B cell (primary cell): ENCODE data around the gene ALDH3B1. TPM values are rescaled to one million over a fixed set of nuclear protein-coding genes. Genes with fewer than 3 reads are reported as not detected.

Experiments
- ATAC-seq: fragments of 200-7000 bp; cut with Tn5 transposase; one replicate; pipeline ENCODE4 v1.10.0; 2021; ENCODE audit warnings: low read depth, mild to moderate bottlenecking, moderate number of reproducible peaks, moderate library complexity
- CTCF ChIA-PET: fragments of 350-600 bp; sonication (Branson Sonifier 250); formaldehyde crosslinking; loops from one replicate; lab custom pipeline; 2021; ENCODE audit warnings: antibody characterized with exemption, inconsistent platforms; lab: Charles Lee
- POLR2A ChIA-PET: fragments of 350-600 bp; sonication (Branson Sonifier 250); formaldehyde crosslinking; loops from one replicate; lab custom pipeline; 2021; ENCODE audit warnings: antibody characterized with exemption; lab: Charles Lee
- DNase-seq: peaks from one replicate; pipeline ENCODE4 v3.0.0; 2013
- H2AFZ ChIP-seq: 2 replicates; pipeline ENCODE4 v1.6.1; 2012; ENCODE audit warnings: mild to moderate bottlenecking, low read depth, low read length; ENCODE audit not compliant: insufficient read depth, poor library complexity, severe bottlenecking
- H3K27ac ChIP-seq, 2 donors: 1 replicate in 1 of 2; 2 replicates in 1 of 2; pipeline ENCODE4 v1.5.1; 2012 to 2013; ENCODE audit warnings: low read length in 2 of 2, mild to moderate bottlenecking in 2 of 2, moderate library complexity in 1 of 2
- H3K27me3 ChIP-seq, 4 experiments: fragments of 200-600 bp in 1 of 4; sonication (generic) in 1 of 4; replicated peaks in 1 of 4; 1 replicate in 2 of 4; 2 replicates in 2 of 4; pipeline versions ENCODE4 v1.6.1 to v1.7.0; 2013 to 2016; ENCODE audit warnings: low read length in 3 of 4, mild to moderate bottlenecking in 2 of 4, mixed read lengths in 1 of 4, moderate library complexity in 1 of 4; ENCODE audit not compliant: insufficient read depth in 4 of 4, control insufficient read depth in 3 of 4; ENCODE audit errors: control extremely low read depth in 1 of 4
- H3K36me3 ChIP-seq, 2 experiments: replicated peaks in 1 of 2; 1 replicate in 1 of 2; 2 replicates in 1 of 2; pipeline versions ENCODE4 v1.6.1 to v1.7.1; 2013; ENCODE audit warnings: low read length in 1 of 2; ENCODE audit not compliant: insufficient read depth in 2 of 2, control insufficient read depth in 1 of 2; ENCODE audit errors: control extremely low read depth in 1 of 2, extremely low read depth in 1 of 2
- H3K4me1 ChIP-seq, 2 donors: fragments of 200-600 bp in 1 of 2; sonication (generic) in 1 of 2; 1 replicate in 1 of 2; 2 replicates in 1 of 2; pipeline versions ENCODE4 v1.5.1 to v1.6.1; 2013 to 2017; ENCODE audit warnings: low read length in 2 of 2; ENCODE audit not compliant: control insufficient read depth in 2 of 2, insufficient read depth in 2 of 2
- H3K4me2 ChIP-seq: replicated peaks from 2 replicates; pipeline ENCODE3; 2012; ENCODE audit warnings: mild to moderate bottlenecking, low read depth, low read length; ENCODE audit not compliant: poor library complexity, severe bottlenecking
- H3K4me3 ChIP-seq, 5 experiments: fragments of 200-600 bp in 1 of 5; sonication (generic) in 1 of 5; 1 replicate in 3 of 5; 2 replicates in 2 of 5; pipeline versions ENCODE4 v1.5.1 to v1.7.0; 2011 to 2016; ENCODE audit warnings: low read length in 4 of 5, mild to moderate bottlenecking in 4 of 5, low read depth in 2 of 5, control low read depth in 1 of 5, moderate library complexity in 1 of 5; ENCODE audit not compliant: insufficient read depth in 1 of 5; ENCODE audit errors: control extremely low read depth in 1 of 5, extremely low read depth in 1 of 5
- H3K79me2 ChIP-seq: fragments of 200-600 bp; sonication (generic); one replicate; pipeline ENCODE4 v1.6.0; 2016; ENCODE audit warnings: low read length; ENCODE audit not compliant: control insufficient read depth, insufficient read depth
- H3K9ac ChIP-seq: fragments of 200-600 bp; sonication (generic); 2 replicates; pipeline ENCODE4 v1.6.1; 2017; ENCODE audit warnings: mild to moderate bottlenecking, low read length, moderate library complexity
- H3K9me3 ChIP-seq, 3 donors: one replicate each; pipeline versions ENCODE4 v1.6.1 to v1.7.1; 2013; ENCODE audit warnings: low read length in 2 of 3; ENCODE audit not compliant: control insufficient read depth in 2 of 3, insufficient read depth in 1 of 3; ENCODE audit errors: control extremely low read depth in 1 of 3
- H4K20me1 ChIP-seq: 2 replicates; pipeline ENCODE4 v1.6.0; 2012; ENCODE audit warnings: mild to moderate bottlenecking, low read length; ENCODE audit not compliant: insufficient read depth, control insufficient read depth, poor library complexity, severe bottlenecking
- H3K27ac Mint-ChIP-seq: one replicate; pipeline ENCODE4 v1.8.0; 2021; ENCODE audit warnings: mixed read lengths
- H3K27me3 Mint-ChIP-seq: one replicate; pipeline ENCODE4 v1.8.0; 2021; ENCODE audit warnings: mixed read lengths
- H3K4me1 Mint-ChIP-seq: one replicate; pipeline ENCODE4 v1.8.0; 2021; ENCODE audit warnings: mixed read lengths
- H3K4me3 Mint-ChIP-seq: one replicate; pipeline ENCODE4 v1.8.0; 2021; ENCODE audit warnings: mixed read lengths
- H3K9me3 Mint-ChIP-seq: one replicate; pipeline ENCODE4 v1.8.0; 2022; ENCODE audit warnings: mixed read lengths; ENCODE audit not compliant: insufficient read depth
- CTCF ChIP-seq: fragments of 200-600 bp; IDR thresholded peaks from one replicate; pipeline ENCODE4 v1.8.0; 2022; ENCODE audit warnings: antibody characterized with exemption, mild to moderate bottlenecking
- EZH2 ChIP-seq: IDR thresholded peaks from 2 replicates; pipeline ENCODE4 v1.6.1; 2012; ENCODE audit warnings: borderline replicate concordance, low read depth, mild to moderate bottlenecking, moderate library complexity, low read length; ENCODE audit not compliant: insufficient read depth, poor library complexity, severe bottlenecking
- WGBS: methylation state at CpG from one replicate; pipeline ENCODE4 v1.1.5; 2013; ENCODE audit warnings: missing lambda C conversion rate; ENCODE audit not compliant: insufficient coverage; 5-methylcytosine and 5-hydroxymethylcytosine counted together
- intact Hi-C: fragments of 100-400 bp; cut with micrococcal nuclease; formaldehyde crosslinking; loops from one replicate; pipeline ENCODE4 v1.10.0; 2022
- polyA plus RNA-seq: library from polyadenylated mRNA; depleted of rRNA; stranded (reverse); fragments of >200 nt; gene quantifications from 2 replicates; pipeline ENCODE4 v1.2.3, GENCODE V29; 2012
- total RNA-seq, 2 donors: library from RNA; stranded (reverse); fragments of 120-200 nt in 1 of 2; gene quantifications; 1 replicate in 1 of 2; 2 replicates in 1 of 2; pipeline versions ENCODE4 v1.2.3 to v1.2.4, GENCODE V29; 2013 to 2022

ALDH3B1 gene
- total and polyA plus RNA-seq, 2 donors (not counting 1 experiment from before 2014, with no cell fraction given) = 0.81 TPM

GRCh38 chr11:68056317-68057285 is 46.5 kb downstream of the ALDH3B1 start:
- H3K9me3 ChIP-seq = no peaks in the 10 kb centered on the region
- H3K9me3 Mint-ChIP-seq = no peaks in the 10 kb centered on the region
- H3K79me2 ChIP-seq = no peaks in the 10 kb centered on the region
- no peak overlapping the region for H2AFZ ChIP-seq
- H3K4me1 ChIP-seq = no peaks in the 10 kb centered on the region
- CTCF ChIA-PET = interaction anchor here (0.6 kb wide), 1 partner anchor 234 kb away, joined by 3 read pairs; no protein-coding TSS in a partner anchor
- no peak overlapping the region for H3K4me2 ChIP-seq
- H3K27ac ChIP-seq = no peak overlapping the region
- H3K4me3 ChIP-seq = no peak overlapping the region
- no peaks in the 10 kb centered on the region for H4K20me1 ChIP-seq
- 94% methylated on average over 11 of the region's 12 CpGs for WGBS
- DNase-seq (no peak), ATAC-seq (no peak)
- intact Hi-C loops = no loop called here
- peaks cover 0 to 13% of the 10 kb centered on the region in 2 experiments for H3K36me3 ChIP-seq
- H3K27me3 Mint-ChIP-seq = no peaks in the 10 kb centered on the region
- H3K9ac ChIP-seq = no peak overlapping the region
- no peak overlapping the region for H3K27ac Mint-ChIP-seq
- H3K4me3 Mint-ChIP-seq = no peak overlapping the region
- H3K27me3 ChIP-seq = no peaks in the 10 kb centered on the region
- no peaks in the 10 kb centered on the region for H3K4me1 Mint-ChIP-seq
- TF ChIP-seq EZH2 (no peak), CTCF (no peak)
- POLR2A ChIA-PET = no interaction called here

- H3K9me3 Mint-ChIP-seq = no peaks in the 10 kb centered on the region
- CTCF ChIA-PET = no interaction called here
- intact Hi-C loops = no loop called here
- H3K27ac Mint-ChIP-seq = no peak overlapping the region
- H3K4me1 Mint-ChIP-seq = no peaks in the 10 kb centered on the region
- Histone ChIP-seq H3K4me2 (no peak overlapping the region), H3K79me2 (no peaks in the 10 kb centered on the region), H3K9ac (no peak overlapping the region), H3K9me3 (no peaks in the 10 kb centered on the region), H3K27ac (no peak overlapping the region), H2AFZ (no peak overlapping the region), H3K27me3 (no peaks in the 10 kb centered on the region), H3K4me1 (no peaks in the 10 kb centered on the region), H4K20me1 (no peaks in the 10 kb centered on the region), H3K36me3 (peaks cover 0 to 11% of the 10 kb centered on the region in 2 experiments), H3K4me3 (no peak overlapping the region)
- TF ChIP-seq CTCF (no peak), EZH2 (no peak)
- POLR2A ChIA-PET = no interaction called here
- no peaks in the 10 kb centered on the region for H3K27me3 Mint-ChIP-seq
- DNase-seq (no peak), ATAC-seq (no peak)
- no peak overlapping the region for H3K4me3 Mint-ChIP-seq
- WGBS = 100% methylated on average over 3 of the region's 4 CpGs
Measured at GRCh38 chr11:68057807-68058206, 47.7 kb downstream of the ALDH3B1 start.
